A673 (cell line): ENCODE measurements around the gene RAD21L1.

Experiments
- EZH2 ChIP-seq: fragments of 200-600 bp; sonication (generic); IDR thresholded peaks from 2 replicates; pipeline ENCODE4 v1.6.1; 2017; ENCODE audit warnings: borderline replicate concordance, low read depth, mild to moderate bottlenecking, mixed read lengths, antibody characterized with exemption, low read length; ENCODE audit not compliant: poor library complexity, severe bottlenecking
- TF ChIP-seq, protein P1 (sequence below): fragments of 300-800, 200-600 bp; sonication (generic); conservative IDR thresholded peaks from 2 replicates; pipeline ENCODE4 v1.5.1; 2017; ENCODE audit warnings: low read depth, mild to moderate bottlenecking, antibody characterized with exemption, low read length, moderate library complexity, mixed read lengths

DNA sequence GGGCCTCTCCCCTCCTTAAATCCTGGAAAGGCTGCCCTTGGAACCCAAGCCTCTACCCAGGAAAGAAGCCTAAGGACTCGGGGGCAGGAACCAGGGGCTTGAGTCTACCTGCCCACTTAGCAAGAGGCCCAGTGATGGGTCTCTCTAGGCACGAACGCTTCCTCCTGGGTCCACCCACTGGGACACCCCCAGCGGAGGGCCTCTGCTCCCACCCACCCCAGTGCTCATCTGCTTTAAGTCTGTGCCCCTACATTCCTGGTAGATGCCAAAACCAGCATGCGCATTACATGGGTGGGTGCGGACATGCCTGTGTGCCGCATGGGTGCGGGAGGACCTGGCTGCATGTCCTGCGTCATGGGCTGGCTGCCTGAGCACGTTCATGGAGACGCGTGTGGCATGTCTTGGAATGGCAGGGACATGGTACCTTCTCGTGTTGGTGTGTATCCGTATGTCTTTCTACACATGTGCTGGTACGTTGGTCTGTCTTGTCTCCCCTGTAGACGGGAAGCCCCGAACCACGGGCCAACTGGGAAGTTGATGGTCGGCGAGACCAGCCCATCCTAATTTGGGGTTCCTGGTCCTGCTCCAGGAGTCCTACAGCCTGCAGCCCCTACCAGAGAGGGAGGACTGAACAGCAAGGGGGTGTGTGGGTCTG is 69.6 kb downstream of the RAD21L1 start:
- TF ChIP-seq, protein P1, sequence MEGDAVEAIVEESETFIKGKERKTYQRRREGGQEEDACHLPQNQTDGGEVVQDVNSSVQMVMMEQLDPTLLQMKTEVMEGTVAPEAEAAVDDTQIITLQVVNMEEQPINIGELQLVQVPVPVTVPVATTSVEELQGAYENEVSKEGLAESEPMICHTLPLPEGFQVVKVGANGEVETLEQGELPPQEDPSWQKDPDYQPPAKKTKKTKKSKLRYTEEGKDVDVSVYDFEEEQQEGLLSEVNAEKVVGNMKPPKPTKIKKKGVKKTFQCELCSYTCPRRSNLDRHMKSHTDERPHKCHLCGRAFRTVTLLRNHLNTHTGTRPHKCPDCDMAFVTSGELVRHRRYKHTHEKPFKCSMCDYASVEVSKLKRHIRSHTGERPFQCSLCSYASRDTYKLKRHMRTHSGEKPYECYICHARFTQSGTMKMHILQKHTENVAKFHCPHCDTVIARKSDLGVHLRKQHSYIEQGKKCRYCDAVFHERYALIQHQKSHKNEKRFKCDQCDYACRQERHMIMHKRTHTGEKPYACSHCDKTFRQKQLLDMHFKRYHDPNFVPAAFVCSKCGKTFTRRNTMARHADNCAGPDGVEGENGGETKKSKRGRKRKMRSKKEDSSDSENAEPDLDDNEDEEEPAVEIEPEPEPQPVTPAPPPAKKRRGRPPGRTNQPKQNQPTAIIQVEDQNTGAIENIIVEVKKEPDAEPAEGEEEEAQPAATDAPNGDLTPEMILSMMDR = no peak
- TF ChIP-seq EZH2 = no peak
